A549 (cell line): ENCODE results near the gene SRRT. TPM values are rescaled to one million over a fixed set of nuclear protein-coding genes. Genes with fewer than 3 reads are reported as not detected.

ENCODE experiments used
- ATAC-seq, 2 experiments: fragments of 200-7000 bp in 1 of 2; fragments of >200 bp in 1 of 2; cut with Nextera tagmentation in 1 of 2; cut with Tn5 transposase in 1 of 2; 3 replicates each; pipeline versions ENCODE4 v1.8.0 to v1.9.1; 2018 to 2020; ENCODE audit warnings: mild to moderate bottlenecking in 1 of 2, moderate library complexity in 1 of 2
- CTCF ChIA-PET: fragments of 300-600 bp; sonication (Branson Sonifier 250); formaldehyde crosslinking; extraction: SDS; loops from one replicate; lab custom pipeline; 2021; ENCODE audit warnings: antibody characterized with exemption, inconsistent platforms; lab: Yijun Ruan, JAX
- POLR2A ChIA-PET: fragments of 350-600 bp; formaldehyde crosslinking; extraction: SDS; loops from one replicate; lab custom pipeline; 2021; ENCODE audit warnings: antibody characterized with exemption, inconsistent platforms; lab: Yijun Ruan, JAX
- DNase-seq, 2 experiments: peaks; one replicate each; pipeline versions ENCODE4 v3.0.0 to v3.0.0-alpha.2; 2011 to 2016; ENCODE audit warnings: low read depth in 1 of 2, low spot score in 1 of 2
- FAIRE-seq: peaks from 2 replicates; lab custom pipeline; 2011; peaks lifted over from hg19 to GRCh38; lab: Jason Lieb, UNC
- H3K27ac ChIP-seq, 2 experiments: fragments of >200 bp; sonication (Bioruptor Twin); formaldehyde crosslinking; 3 replicates each; pipeline ENCODE4 v1.5.1; 2016 to 2017
- H3K4me1 ChIP-seq: fragments of >200 bp; sonication (Bioruptor Twin); formaldehyde crosslinking; 3 replicates; pipeline ENCODE4 v1.6.1; 2016
- H3K4me2 ChIP-seq: fragments of >200 bp; sonication (Bioruptor Twin); formaldehyde crosslinking; 3 replicates; pipeline ENCODE4 v1.6.1; 2016
- H3K4me3 ChIP-seq: fragments of >200 bp; sonication (Bioruptor Twin); formaldehyde crosslinking; 3 replicates; pipeline ENCODE4 v1.5.1; 2016
- H3K9me3 ChIP-seq: fragments of >200 bp; sonication (Bioruptor Twin); formaldehyde crosslinking; 3 replicates; pipeline ENCODE4 v1.6.1; 2016
- CBX2 ChIP-seq: fragments of 200-600 bp; sonication (generic); IDR thresholded peaks from 2 replicates; pipeline ENCODE4 v1.6.1; 2016; ENCODE audit warnings: low read depth, mild to moderate bottlenecking, borderline replicate concordance
- CEBPB ChIP-seq, 2 experiments: fragments of >200 bp in 1 of 2; sonication (Bioruptor Twin) in 1 of 2; formaldehyde crosslinking in 1 of 2; IDR thresholded peaks; 2 replicates each; pipeline ENCODE4 v1.6.1; 2012 to 2016
- CHD4 ChIP-seq: fragments of 200-600 bp; sonication (generic); IDR thresholded peaks from 2 replicates; pipeline ENCODE4 v1.6.1; 2016; ENCODE audit warnings: antibody characterized with exemption, mild to moderate bottlenecking, borderline replicate concordance
- FOSB ChIP-seq: fragments of 250-450 bp; sonication (Bioruptor Pico); IDR thresholded peaks from 2 replicates; pipeline ENCODE4 v1.5.0; 2020; ENCODE audit warnings: mild to moderate bottlenecking, moderate library complexity
- FOSL2 ChIP-seq, 2 experiments: fragments of 450-650 bp in 1 of 2; fragments of >200 bp in 1 of 2; sonication (Bioruptor Twin) in 1 of 2; formaldehyde crosslinking; IDR thresholded peaks; 2 replicates each; pipeline versions ENCODE4 v1.5.0 to v1.6.1; 2016 to 2020; ENCODE audit warnings: mild to moderate bottlenecking in 1 of 2, moderate library complexity in 1 of 2
- FOXS1 ChIP-seq: fragments of 250-450 bp; sonication (Bioruptor Pico); IDR thresholded peaks from 2 replicates; pipeline ENCODE4 v1.5.0; 2020; ENCODE audit warnings: mild to moderate bottlenecking, moderate library complexity
- GATA3 ChIP-seq: IDR thresholded peaks from 2 replicates; pipeline ENCODE4 v1.6.1; 2012; ENCODE audit warnings: borderline replicate concordance
- HEYL ChIP-seq: fragments of 250-450 bp; sonication (Bioruptor Pico); IDR thresholded peaks from 2 replicates; pipeline ENCODE4 v1.8.0; 2021; ENCODE audit warnings: mild to moderate bottlenecking, moderate library complexity
- HOXA7 ChIP-seq: fragments of 250-450 bp; sonication (Bioruptor Pico); IDR thresholded peaks from 2 replicates; pipeline ENCODE4 v1.5.0; 2020; ENCODE audit warnings: mild to moderate bottlenecking, moderate library complexity
- HOXB13 ChIP-seq: fragments of 250-450 bp; sonication (Bioruptor Pico); IDR thresholded peaks from 2 replicates; pipeline ENCODE4 v1.5.0; 2020; ENCODE audit warnings: low read depth, mild to moderate bottlenecking, moderate library complexity
- HOXB5 ChIP-seq: fragments of 250-450 bp; sonication (Bioruptor Pico); IDR thresholded peaks from 2 replicates; pipeline ENCODE4 v1.5.0; 2020; ENCODE audit warnings: mild to moderate bottlenecking, moderate library complexity
- JUN ChIP-seq, 2 experiments: fragments of >200 bp; sonication (Bioruptor Twin); formaldehyde crosslinking; IDR thresholded peaks; 2 replicates in 1 of 2; 3 replicates in 1 of 2; pipeline ENCODE4 v1.6.1; 2016 to 2017
- KDM1A ChIP-seq: fragments of 200-600 bp; sonication (generic); IDR thresholded peaks from 2 replicates; pipeline ENCODE4 v1.6.1; 2016; ENCODE audit warnings: low read depth, mild to moderate bottlenecking
- KDM5A ChIP-seq: fragments of 200-600 bp; sonication (generic); IDR thresholded peaks from 2 replicates; pipeline ENCODE4 v1.6.1; 2016; ENCODE audit warnings: antibody characterized with exemption, mild to moderate bottlenecking
- MAZ ChIP-seq: fragments of 150-350 bp; IDR thresholded peaks from 2 replicates; pipeline ENCODE4 v1.6.1; 2014; ENCODE audit warnings: antibody characterized with exemption, low read depth, low read length, borderline replicate concordance
- MYC ChIP-seq: IDR thresholded peaks from 2 replicates; pipeline ENCODE4 v1.6.1; 2012; ENCODE audit warnings: mild to moderate bottlenecking, inconsistent platforms, low read length, improper control_type of control experiment, borderline replicate concordance
- NFE2L2 ChIP-seq: fragments of 150-350 bp; conservative IDR thresholded peaks from 2 replicates; pipeline ENCODE4 v1.6.1; 2014; ENCODE audit warnings: low read length
- NPAS2 ChIP-seq: fragments of 250-450 bp; sonication (Bioruptor Pico); IDR thresholded peaks from 2 replicates; pipeline ENCODE4 v1.8.0; 2022; ENCODE audit warnings: mild to moderate bottlenecking, moderate library complexity, borderline replicate concordance
- NR3C1 ChIP-seq: fragments of >200 bp; sonication (Bioruptor Twin); formaldehyde crosslinking; IDR thresholded peaks from 3 replicates; pipeline ENCODE4 v1.6.1; 2017
- PHF8 ChIP-seq: fragments of 200-600 bp; sonication (generic); IDR thresholded peaks from 2 replicates; pipeline ENCODE4 v1.6.1; 2016; ENCODE audit warnings: low read depth, mild to moderate bottlenecking, antibody characterized with exemption, moderate library complexity, borderline replicate concordance
- POLR2A ChIP-seq: IDR thresholded peaks from 2 replicates; pipeline ENCODE4 v1.6.1; 2012; ENCODE audit warnings: mild to moderate bottlenecking, low read length
- RARB ChIP-seq: fragments of 250-450 bp; sonication (Bioruptor Pico); IDR thresholded peaks from 2 replicates; pipeline ENCODE4 v1.8.0; 2021; ENCODE audit warnings: mild to moderate bottlenecking, moderate library complexity
- RFX5 ChIP-seq: fragments of 450-650 bp; IDR thresholded peaks from 2 replicates; pipeline ENCODE4 v1.7.1; 2014; ENCODE audit warnings: antibody characterized with exemption, mild to moderate bottlenecking, moderate library complexity
- TFCP2L1 ChIP-seq: fragments of 250-450 bp; sonication (Bioruptor Pico); IDR thresholded peaks from 2 replicates; pipeline ENCODE4 v1.5.0; 2021; ENCODE audit warnings: mild to moderate bottlenecking
- TP53 ChIP-seq: fragments of 250-450 bp; sonication (Bioruptor Pico); IDR thresholded peaks from 2 replicates; pipeline ENCODE4 v1.5.0; 2021; ENCODE audit warnings: mild to moderate bottlenecking, moderate library complexity
- ZFP36 ChIP-seq: fragments of 450-650 bp; IDR thresholded peaks from 2 replicates; pipeline ENCODE4 v1.6.1; 2014; ENCODE audit warnings: borderline replicate concordance; ENCODE audit not compliant: partially characterized antibody
- WGBS: methylation state at CpG from one replicate; pipeline ENCODE4 v1.1.6; 2017; ENCODE audit errors: missing lambda C conversion rate; 5-methylcytosine and 5-hydroxymethylcytosine counted together
- polyA plus RNA-seq, 4 experiments: library from polyadenylated mRNA; depleted of rRNA in 3 of 4; stranded (reverse); fragments of >200 nt; fragmentation: RNase III in 1 of 4; extraction: RNeasy Plus Mini Kit Qiagen cat#74134 plus additional on column Dnase treatment in 1 of 4; gene quantifications; 2 replicates in 3 of 4; 3 replicates in 1 of 4; pipeline ENCODE4 v1.2.3, GENCODE V29; 2011 to 2017
- TF ChIP-seq, protein P1 (sequence below): IDR thresholded peaks from 2 replicates; pipeline ENCODE4 v1.6.1; 2012; ENCODE audit warnings: low read depth, borderline replicate concordance
- TF ChIP-seq, protein P2 (sequence below): fragments of 150-350 bp; IDR thresholded peaks from 2 replicates; pipeline ENCODE4 v1.6.1; 2014; ENCODE audit warnings: low read depth, mild to moderate bottlenecking, low read length
- TF ChIP-seq, protein P3 (sequence below): IDR thresholded peaks from 2 replicates; pipeline ENCODE4 v1.6.1; 2012

SRRT gene
- polyA plus RNA-seq, 2 of the 4 experiments (the other 2 are of a cell fraction), result 49.9 to 194 TPM

DNA sequence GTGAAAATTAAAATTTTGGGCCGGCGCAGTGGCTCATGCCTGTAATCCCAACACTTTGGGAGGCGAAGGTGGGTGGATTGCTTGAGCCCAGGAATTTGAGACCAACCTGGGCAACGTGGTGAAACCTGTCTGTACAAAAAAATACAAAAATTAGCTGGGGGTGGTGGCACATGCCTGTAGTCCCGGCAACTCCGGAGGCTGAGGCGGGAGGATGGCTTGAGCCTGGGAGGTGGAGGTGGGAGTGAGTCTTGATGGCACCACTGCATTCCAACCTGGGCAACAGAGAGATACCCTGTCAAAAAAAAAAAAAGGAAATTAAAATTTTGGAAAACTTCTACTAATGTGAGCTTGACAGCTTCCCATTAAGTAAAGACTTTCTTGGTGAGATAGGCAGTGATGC lies 3.1 kb downstream of the SRRT start:
- 96% methylated on average over 7 of the region's 7 CpGs for WGBS
- H3K9me3 ChIP-seq, result no peaks in the 10 kb centered on the region
- ChIA-PET POLR2A (interaction anchor here (2.6 kb wide), 1 partner anchor 11 kb away, joined by 9 read pairs; the partner anchor contains the start of gene UFSP1), CTCF (interaction anchor here (0.6 to 2.0 kb wide), 6 partner anchors 17 to 319 kb away, joined by 3 to 9 read pairs (median 4); partner anchors contain the start of genes ACHE, POP7 and VGF)
- no peak overlapping the region for H3K27ac ChIP-seq
- H3K4me3 ChIP-seq, result no peak overlapping the region
- no peak for ATAC-seq
- no peak overlapping the region for H3K4me2 ChIP-seq
- FAIRE-seq, result no peak
- H3K4me1 ChIP-seq, result peaks cover 9% of the 10 kb centered on the region
- no peak for TF ChIP-seq HOXA7 (CRISPR knock-in tag)
- TF ChIP-seq, protein P1, sequence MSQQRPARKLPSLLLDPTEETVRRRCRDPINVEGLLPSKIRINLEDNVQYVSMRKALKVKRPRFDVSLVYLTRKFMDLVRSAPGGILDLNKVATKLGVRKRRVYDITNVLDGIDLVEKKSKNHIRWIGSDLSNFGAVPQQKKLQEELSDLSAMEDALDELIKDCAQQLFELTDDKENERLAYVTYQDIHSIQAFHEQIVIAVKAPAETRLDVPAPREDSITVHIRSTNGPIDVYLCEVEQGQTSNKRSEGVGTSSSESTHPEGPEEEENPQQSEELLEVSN, result no peak
- no peak for TF ChIP-seq FOSL2 (IDR thresholded peaks at IDR 0.05)
- TF ChIP-seq FOSL2 (CRISPR knock-in tag; IDR thresholded peaks at IDR 0.05), result no peak
- TF ChIP-seq HOXB13 (CRISPR knock-in tag), result no peak
- TF ChIP-seq, protein P2, sequence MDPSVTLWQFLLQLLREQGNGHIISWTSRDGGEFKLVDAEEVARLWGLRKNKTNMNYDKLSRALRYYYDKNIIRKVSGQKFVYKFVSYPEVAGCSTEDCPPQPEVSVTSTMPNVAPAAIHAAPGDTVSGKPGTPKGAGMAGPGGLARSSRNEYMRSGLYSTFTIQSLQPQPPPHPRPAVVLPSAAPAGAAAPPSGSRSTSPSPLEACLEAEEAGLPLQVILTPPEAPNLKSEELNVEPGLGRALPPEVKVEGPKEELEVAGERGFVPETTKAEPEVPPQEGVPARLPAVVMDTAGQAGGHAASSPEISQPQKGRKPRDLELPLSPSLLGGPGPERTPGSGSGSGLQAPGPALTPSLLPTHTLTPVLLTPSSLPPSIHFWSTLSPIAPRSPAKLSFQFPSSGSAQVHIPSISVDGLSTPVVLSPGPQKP, result no peak
- TF ChIP-seq TFCP2L1 (CRISPR knock-in tag), result no peak
- no peak for TF ChIP-seq FOSB (CRISPR knock-in tag)
- no peak for TF ChIP-seq RARB (CRISPR knock-in tag)
- TF ChIP-seq CBX2, result no peak
- TF ChIP-seq TP53, result no peak
- no peak for TF ChIP-seq NR3C1
- TF ChIP-seq HEYL (CRISPR knock-in tag), result no peak
- TF ChIP-seq PHF8, result no peak
- TF ChIP-seq KDM1A, result no peak
- no peak for TF ChIP-seq POLR2A
- TF ChIP-seq, all 56 proteins: peak for 0
- DNase-seq, result no peak

DNA sequence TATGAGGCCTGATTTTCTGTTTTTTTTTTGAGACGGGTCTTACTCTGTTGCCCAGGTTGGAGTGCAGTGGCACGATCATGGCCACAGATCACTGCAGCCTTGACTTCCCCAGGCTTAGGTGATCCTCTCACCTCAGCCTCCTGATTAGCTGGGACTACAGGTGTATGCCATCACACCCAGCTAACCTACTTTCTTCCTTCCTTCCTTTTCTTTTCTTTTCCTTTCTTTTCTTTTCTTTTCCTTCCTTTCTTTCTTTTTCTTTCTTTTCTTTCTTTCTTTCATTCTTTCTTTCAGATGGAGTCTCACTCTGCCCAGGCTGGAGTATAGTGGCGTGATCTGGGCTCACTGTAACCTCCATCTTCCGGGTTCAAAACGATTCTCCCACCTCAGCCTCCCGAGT lies 3.8 kb downstream of the SRRT start:
- no peaks in the 10 kb centered on the region for H3K9me3 ChIP-seq
- no peak overlapping the region for H3K4me3 ChIP-seq
- no peak overlapping the region for H3K27ac ChIP-seq
- H3K4me2 ChIP-seq, result no peak overlapping the region
- ChIA-PET POLR2A (interaction anchor here (2.6 kb wide), 1 partner anchor 11 kb away, joined by 9 read pairs; the partner anchor contains the start of gene UFSP1), CTCF (interaction anchor here (0.6 to 1.8 kb wide), 5 partner anchors 16 to 320 kb away, joined by 3 to 5 read pairs (median 4); partner anchors contain the start of genes ACHE and VGF)
- DNase-seq (no peak), FAIRE-seq (no peak), ATAC-seq (no peak)
- H3K4me1 ChIP-seq, result peaks cover 9% of the 10 kb centered on the region
- WGBS, result 95% methylated on average over 6 of the region's 6 CpGs
- TF ChIP-seq FOSB (CRISPR knock-in tag) (no peak), KDM1A (no peak), ZFP36 (no peak), NPAS2 (no peak), HOXB5 (CRISPR knock-in tag) (no peak), MYC (no peak), NFE2L2 (no peak), FOXS1 (CRISPR knock-in tag) (no peak), TFCP2L1 (CRISPR knock-in tag) (no peak)
- TF ChIP-seq, protein P3, sequence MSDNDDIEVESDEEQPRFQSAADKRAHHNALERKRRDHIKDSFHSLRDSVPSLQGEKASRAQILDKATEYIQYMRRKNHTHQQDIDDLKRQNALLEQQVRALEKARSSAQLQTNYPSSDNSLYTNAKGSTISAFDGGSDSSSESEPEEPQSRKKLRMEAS, result no peak

DNA sequence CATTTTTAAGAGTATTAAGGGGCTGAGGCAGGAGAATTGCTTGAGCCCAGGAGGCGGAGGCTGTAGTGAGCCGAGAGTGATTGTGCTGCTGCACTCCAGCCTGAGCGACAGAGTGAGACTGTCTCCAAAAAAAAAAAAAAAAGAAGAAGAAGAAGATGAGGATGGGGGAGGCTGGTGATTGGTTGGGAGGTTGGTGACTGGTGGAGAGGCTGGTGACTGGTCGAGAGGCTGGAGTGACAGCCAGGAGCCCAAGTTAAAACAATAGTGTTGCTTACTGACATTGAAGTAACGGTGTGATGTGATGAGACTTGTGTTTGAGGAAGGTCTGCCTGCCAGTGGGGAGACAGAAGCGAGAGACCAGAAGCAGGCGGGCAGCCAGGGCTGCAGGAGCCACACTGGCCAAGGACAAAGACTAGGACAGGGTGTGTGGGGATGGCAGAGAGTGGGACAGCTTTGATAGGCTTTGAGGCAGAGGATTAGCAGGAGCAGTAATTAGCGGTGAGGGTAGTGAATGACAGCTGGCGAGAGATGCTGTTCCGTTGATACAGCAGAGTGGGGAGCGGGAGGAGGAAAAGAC lies 4.9 kb downstream of the SRRT start:
- TF ChIP-seq, protein P1, result no peak
- TF ChIP-seq, protein P3, result no peak
- TF ChIP-seq CEBPB (IDR thresholded peaks at IDR 0.05) (no peak), KDM5A (no peak), CHD4 (no peak), FOXS1 (CRISPR knock-in tag) (no peak), JUN (IDR thresholded peaks at IDR 0.05) (no peak), GATA3 (no peak), POLR2A (no peak), MAZ (no peak), RFX5 (no peak), KDM1A (no peak)
- TF ChIP-seq, protein P2, result no peak
- TF ChIP-seq, all 56 proteins: peak for 0
- WGBS, result 92% methylated on average over 11 of the region's 11 CpGs
- Histone ChIP-seq H3K4me1 (peaks cover 9% of the 10 kb centered on the region), H3K27ac (no peak overlapping the region), H3K4me3 (no peak overlapping the region), H3K4me2 (no peak overlapping the region), H3K9me3 (no peaks in the 10 kb centered on the region)
- FAIRE-seq (no peak), ATAC-seq (no peak), DNase-seq (no peak)
- ChIA-PET POLR2A (interaction anchor here (2.6 kb wide), 1 partner anchor 9 kb away, joined by 9 read pairs; the partner anchor contains the start of gene UFSP1), CTCF (interaction anchor here (0.6 to 1.8 kb wide), 3 partner anchors 9 to 250 kb away, joined by 3 to 5 read pairs (median 3); no protein-coding TSS in a partner anchor)
